AG09319 (cell line): ENCODE results near the gene PRKG2.

Experiments used
- DNase-seq: peaks from one replicate; pipeline ENCODE4 v3.0.0-alpha.2; 2010; ENCODE audit warnings: low read depth; ENCODE audit errors: extremely low read depth
- CTCF ChIP-seq: IDR thresholded peaks from 2 replicates; pipeline ENCODE4 v1.5.1; 2011; ENCODE audit warnings: low read depth, mild to moderate bottlenecking, inconsistent platforms, low read length, moderate library complexity

The PRKG2 gene

DNA sequence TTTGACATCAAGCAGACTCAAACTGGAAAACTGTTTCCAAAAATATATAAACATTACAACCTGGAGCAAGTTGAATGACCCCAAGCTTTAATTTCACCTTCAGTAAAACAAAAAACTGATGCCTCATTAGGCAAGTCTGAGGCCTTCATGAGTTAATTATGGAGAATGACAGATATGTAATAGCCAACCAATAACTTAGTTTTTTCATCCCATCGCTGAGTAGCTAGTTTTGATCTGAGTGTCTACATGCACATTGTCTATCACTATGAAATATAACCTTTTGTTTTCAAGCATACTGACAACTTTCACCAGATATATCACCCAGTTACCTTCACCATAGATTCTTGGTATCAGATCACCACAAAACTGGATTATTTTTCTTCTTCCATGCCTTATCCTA, 16.4 kb downstream of the PRKG2 start:
- TF ChIP-seq CTCF = no peak
- DNase-seq = no peak

DNA sequence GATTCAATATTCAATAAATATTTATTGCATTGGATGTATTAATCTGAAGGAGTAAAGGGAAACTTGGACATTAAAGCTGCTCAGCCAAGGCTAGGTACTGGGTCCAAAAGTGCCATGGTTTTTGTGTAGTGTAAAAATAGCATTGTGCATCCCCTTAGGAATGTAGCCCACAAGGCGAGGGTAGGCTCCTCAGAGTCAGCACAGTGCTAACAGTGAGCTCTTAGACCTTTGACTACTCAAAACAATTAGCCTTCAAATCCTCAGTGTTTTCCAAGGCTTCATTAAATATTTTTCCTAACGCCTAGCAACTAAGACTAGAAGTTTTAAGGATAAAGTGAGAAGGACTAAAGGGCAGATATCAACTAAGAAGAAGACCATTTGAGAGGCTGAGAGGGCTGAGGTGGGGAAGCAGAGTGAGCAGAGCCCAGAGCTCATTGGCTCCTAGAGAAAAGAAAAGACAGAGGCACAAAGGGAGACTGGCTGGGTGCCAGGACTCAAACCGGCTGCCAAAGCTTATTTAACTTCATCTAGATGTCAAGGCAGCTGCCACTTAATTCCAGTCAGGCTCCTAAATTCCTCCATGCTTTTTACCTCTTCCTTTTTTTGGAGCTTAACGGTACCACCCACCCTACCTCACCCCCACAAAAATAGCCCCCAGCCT, 17.0 kb downstream of the PRKG2 start:
- no peak for TF ChIP-seq CTCF
- no peak for DNase-seq

- no peak for DNase-seq
- no peak for TF ChIP-seq CTCF
These were observed 18.8 kb downstream of the PRKG2 start for GRCh38 chr4:81196126-81196650.

- no peak for DNase-seq
- TF ChIP-seq CTCF = no peak
These were observed 19.5 kb downstream of the PRKG2 start for GRCh38 chr4:81195475-81195874.

GRCh38 chr4:81194286-81194685, 20.7 kb downstream of the PRKG2 start:
- no peak for DNase-seq
- no peak for TF ChIP-seq CTCF

DNA sequence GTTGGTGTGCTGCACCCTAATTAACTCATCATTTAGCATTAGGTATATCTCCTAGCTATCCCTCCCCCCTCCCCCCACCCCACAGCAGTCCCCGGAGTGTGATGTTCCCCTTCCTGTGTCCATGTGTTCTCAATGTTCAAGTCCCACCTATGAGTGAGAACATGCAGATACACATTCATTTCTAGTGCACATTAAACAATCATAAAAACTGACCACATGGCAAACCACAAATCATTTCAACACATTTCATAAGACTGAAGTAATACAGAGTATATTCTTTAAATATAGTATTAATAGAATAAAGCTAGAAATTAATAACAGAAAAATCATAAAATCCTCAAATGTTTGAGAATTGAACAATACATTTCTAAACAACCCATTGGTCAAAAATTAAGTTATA, 34.1 kb downstream of the PRKG2 start:
- no peak for TF ChIP-seq CTCF

GRCh38 chr4:81179326-81179725, 35.7 kb downstream of the PRKG2 start:
- no peak for DNase-seq
- TF ChIP-seq CTCF = no peak

More for the DNA sequence above, 34.1 kb downstream of the PRKG2 start:
- DNase-seq = no peak
